CD4-positive, alpha-beta T cell (primary cell): ENCODE results near the gene METTL9. TPM values are rescaled to one million over a fixed set of nuclear protein-coding genes. Genes with fewer than 3 reads are reported as not detected.
"Not testable (repeated sequence)": the region's sequence is repeated elsewhere in the genome, so short reads cannot be mapped to it uniquely, and the experiment has no call there.

ENCODE experiments used
- ATAC-seq: fragments of 200-7000 bp; cut with Tn5 transposase; one replicate; pipeline ENCODE4 v1.10.0; 2022; ENCODE audit warnings: mild to moderate bottlenecking; ENCODE audit not compliant: poor library complexity
- CTCF ChIA-PET: fragments of 350-600 bp; sonication (Branson Sonifier 250); formaldehyde crosslinking; loops from one replicate; lab custom pipeline; 2021; ENCODE audit warnings: antibody characterized with exemption, inconsistent platforms; lab: Charles Lee
- POLR2A ChIA-PET: fragments of 350-600 bp; sonication (Branson Sonifier 250); formaldehyde crosslinking; loops from one replicate; lab custom pipeline; 2021; ENCODE audit warnings: antibody characterized with exemption, inconsistent platforms; lab: Charles Lee
- DNase-seq, 14 experiments: peaks; one replicate each; pipeline ENCODE4 v3.0.0-alpha.2; 2013 to 2020; ENCODE audit warnings: mixed read lengths in 2 of 14
- H3K27ac ChIP-seq, 2 donors: one replicate each; pipeline versions ENCODE4 v1.5.1 to v1.7.0; 2013; ENCODE audit warnings: low read length in 2 of 2, low read depth in 1 of 2, mild to moderate bottlenecking in 1 of 2
- H3K27me3 ChIP-seq, 2 experiments: 1 replicate in 1 of 2; 2 replicates in 1 of 2; pipeline versions ENCODE4 v1.6.1 to v1.7.0; 2013; ENCODE audit warnings: low read length in 2 of 2, control low read depth in 1 of 2, mild to moderate bottlenecking in 1 of 2, moderate library complexity in 1 of 2; ENCODE audit not compliant: insufficient read depth in 2 of 2, control insufficient read depth in 1 of 2
- H3K36me3 ChIP-seq: one replicate; pipeline ENCODE4 v1.6.1; 2013; ENCODE audit warnings: low read length, control low read depth; ENCODE audit not compliant: insufficient read depth
- H3K4me1 ChIP-seq: one replicate; pipeline ENCODE4 v1.6.1; 2013; ENCODE audit warnings: low read length, control low read depth; ENCODE audit not compliant: insufficient read depth
- H3K4me3 ChIP-seq: one replicate; pipeline ENCODE4 v1.5.1; 2013; ENCODE audit warnings: mild to moderate bottlenecking, low read length, moderate library complexity
- H3K9me3 ChIP-seq, 2 experiments: 1 replicate in 1 of 2; 2 replicates in 1 of 2; pipeline versions ENCODE4 v1.6.1 to v1.7.0; 2013; ENCODE audit warnings: low read length in 2 of 2, mild to moderate bottlenecking in 2 of 2, control low read depth in 1 of 2, moderate library complexity in 1 of 2; ENCODE audit not compliant: control insufficient read depth in 1 of 2, insufficient read depth in 1 of 2
- H3K27ac Mint-ChIP-seq: one replicate; pipeline ENCODE4 v1.8.0; 2020; ENCODE audit warnings: mixed read lengths
- H3K27me3 Mint-ChIP-seq: one replicate; pipeline ENCODE4 v1.8.0; 2021; ENCODE audit warnings: mixed read lengths
- H3K36me3 Mint-ChIP-seq: one replicate; pipeline ENCODE4 v1.8.0; 2021; ENCODE audit warnings: low read depth, mixed read lengths
- H3K4me1 Mint-ChIP-seq: one replicate; pipeline ENCODE4 v1.8.0; 2021; ENCODE audit warnings: low read depth, mixed read lengths
- H3K4me3 Mint-ChIP-seq: one replicate; pipeline ENCODE4 v1.8.0; 2020; ENCODE audit warnings: mild to moderate bottlenecking, mixed read lengths
- H3K9me3 Mint-ChIP-seq: one replicate; pipeline ENCODE4 v1.8.0; 2020; ENCODE audit warnings: mixed read lengths
- intact Hi-C, 2 experiments: fragments of 100-400 bp; cut with DNase I in 1 of 2; cut with micrococcal nuclease in 1 of 2; formaldehyde crosslinking; loops; one replicate each; pipeline versions ENCODE4 v1.15.1 to v1.9.0; 2023 to 2025; cut with DNase I, micrococcal nuclease
- total RNA-seq, 174 experiments: library from RNA in 2 of 174; stranded (reverse) in 2 of 174; gene quantifications; one replicate each; pipeline ENCODE4 v1.2.3 and lab custom pipeline; 2021 to 2026
- TF ChIP-seq, protein P1 (sequence below): fragments of 200-600 bp; IDR thresholded peaks from one replicate; pipeline ENCODE4 v1.8.0; 2022; ENCODE audit warnings: antibody characterized with exemption, mild to moderate bottlenecking

METTL9 gene
- total RNA-seq, 2 experiments from 2014 or later: 78.4 to 86.7 TPM

DNA sequence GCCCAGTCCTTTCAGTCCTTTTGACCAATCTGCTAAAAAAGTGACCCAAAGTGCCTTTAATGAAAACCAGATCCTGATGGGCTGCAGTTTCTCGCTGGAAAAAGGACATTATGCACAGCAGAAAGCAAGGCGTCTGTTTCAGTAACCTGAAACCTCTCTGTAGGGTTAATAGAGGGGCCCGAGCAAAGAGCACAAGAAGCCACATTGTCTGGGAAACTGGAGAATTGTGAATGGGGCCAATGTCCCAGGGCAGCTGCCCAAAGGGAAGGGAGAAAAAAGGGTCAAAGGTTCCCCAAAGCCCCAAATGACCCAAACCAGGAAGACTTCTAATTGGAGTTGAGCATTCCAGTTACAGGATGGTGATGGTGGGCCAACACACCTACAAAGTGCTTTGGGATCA, 67.4 kb downstream of the METTL9 start:
- H3K27ac ChIP-seq: no peak overlapping the region
- Mint-ChIP-seq H3K27ac (no peak overlapping the region), H3K27me3 (peaks cover 4% of the 10 kb centered on the region), H3K9me3 (no peaks in the 10 kb centered on the region), H3K36me3 (no peaks in the 10 kb centered on the region), H3K4me1 (peaks cover 19% of the 10 kb centered on the region), H3K4me3 (no peak overlapping the region)
- ATAC-seq: no peak
- CTCF ChIA-PET: interaction anchor here (0.6 to 4.6 kb wide), 2 partner anchors 10 to 82 kb away, joined by 3 to 18 read pairs; no protein-coding TSS in a partner anchor
- no peaks in the 10 kb centered on the region for H3K9me3 ChIP-seq
- no peak overlapping the region for H3K4me3 ChIP-seq
- H3K27me3 ChIP-seq: peaks cover 0 to 4% of the 10 kb centered on the region in 2 experiments
- H3K4me1 ChIP-seq: peaks cover 10% of the 10 kb centered on the region
- intact Hi-C loops: no loop called here
- no peak for DNase-seq
- POLR2A ChIA-PET: no interaction called here
- TF ChIP-seq, protein P1, sequence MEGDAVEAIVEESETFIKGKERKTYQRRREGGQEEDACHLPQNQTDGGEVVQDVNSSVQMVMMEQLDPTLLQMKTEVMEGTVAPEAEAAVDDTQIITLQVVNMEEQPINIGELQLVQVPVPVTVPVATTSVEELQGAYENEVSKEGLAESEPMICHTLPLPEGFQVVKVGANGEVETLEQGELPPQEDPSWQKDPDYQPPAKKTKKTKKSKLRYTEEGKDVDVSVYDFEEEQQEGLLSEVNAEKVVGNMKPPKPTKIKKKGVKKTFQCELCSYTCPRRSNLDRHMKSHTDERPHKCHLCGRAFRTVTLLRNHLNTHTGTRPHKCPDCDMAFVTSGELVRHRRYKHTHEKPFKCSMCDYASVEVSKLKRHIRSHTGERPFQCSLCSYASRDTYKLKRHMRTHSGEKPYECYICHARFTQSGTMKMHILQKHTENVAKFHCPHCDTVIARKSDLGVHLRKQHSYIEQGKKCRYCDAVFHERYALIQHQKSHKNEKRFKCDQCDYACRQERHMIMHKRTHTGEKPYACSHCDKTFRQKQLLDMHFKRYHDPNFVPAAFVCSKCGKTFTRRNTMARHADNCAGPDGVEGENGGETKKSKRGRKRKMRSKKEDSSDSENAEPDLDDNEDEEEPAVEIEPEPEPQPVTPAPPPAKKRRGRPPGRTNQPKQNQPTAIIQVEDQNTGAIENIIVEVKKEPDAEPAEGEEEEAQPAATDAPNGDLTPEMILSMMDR: no peak
- no peaks in the 10 kb centered on the region for H3K36me3 ChIP-seq

DNA sequence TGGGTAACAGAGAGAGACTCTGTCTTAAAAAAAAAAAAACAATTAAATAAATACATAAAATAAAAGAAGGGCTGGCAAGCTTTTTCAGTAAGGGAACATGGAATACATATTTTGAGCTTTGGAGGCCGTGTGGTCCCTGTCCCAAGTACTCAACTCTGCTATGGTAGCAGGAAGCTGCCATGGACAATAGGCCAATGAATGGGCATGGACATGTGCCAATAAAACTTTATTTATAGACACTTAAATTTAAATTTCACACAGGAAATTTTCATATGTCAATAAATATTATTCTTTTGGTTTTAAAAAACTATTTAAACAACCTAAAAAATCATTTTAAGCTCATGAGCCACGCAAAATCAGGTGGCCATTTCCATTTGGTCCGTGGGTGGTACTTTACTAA, 68.2 kb downstream of the METTL9 start:
- ChIA-PET CTCF (interaction anchor here (4.6 kb wide), 1 partner anchor 10 kb away, joined by 18 read pairs; no protein-coding TSS in a partner anchor), POLR2A (no interaction called here)
- intact Hi-C loops: no loop called here
- Mint-ChIP-seq H3K4me3 (no peak overlapping the region), H3K27me3 (peaks cover 4% of the 10 kb centered on the region), H3K36me3 (no peaks in the 10 kb centered on the region), H3K4me1 (peaks cover 14% of the 10 kb centered on the region), H3K9me3 (no peaks in the 10 kb centered on the region), H3K27ac (no peak overlapping the region)
- DNase-seq (no peak), ATAC-seq (no peak)
- Histone ChIP-seq H3K27me3 (peaks cover 0 to 4% of the 10 kb centered on the region in 2 experiments), H3K36me3 (no peaks in the 10 kb centered on the region), H3K4me3 (no peak overlapping the region), H3K27ac (no peak overlapping the region), H3K9me3 (no peaks in the 10 kb centered on the region), H3K4me1 (peaks cover 10% of the 10 kb centered on the region)
- TF ChIP-seq, protein P1: no peak

DNA sequence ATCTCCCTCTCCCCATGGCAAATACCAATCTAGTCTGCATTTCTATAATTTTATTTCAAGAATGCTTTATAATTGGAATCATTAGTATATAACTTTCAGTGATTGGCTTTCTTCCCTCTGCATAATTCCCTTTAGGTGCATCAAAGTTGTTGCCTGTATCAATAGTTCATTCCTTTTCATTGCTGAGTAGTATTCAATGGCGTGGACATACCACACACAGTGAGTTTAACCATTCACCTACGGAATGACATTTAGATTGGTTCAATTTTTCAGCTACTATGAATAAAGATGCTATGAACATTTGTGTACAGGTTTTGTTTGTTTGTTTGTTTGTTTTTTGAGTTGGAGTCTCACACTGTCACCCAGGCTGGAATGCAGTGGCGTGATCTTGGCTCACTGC, 74.1 kb downstream of the METTL9 start:
- POLR2A ChIA-PET: no interaction called here
- TF ChIP-seq, protein P1: no peak

DNA sequence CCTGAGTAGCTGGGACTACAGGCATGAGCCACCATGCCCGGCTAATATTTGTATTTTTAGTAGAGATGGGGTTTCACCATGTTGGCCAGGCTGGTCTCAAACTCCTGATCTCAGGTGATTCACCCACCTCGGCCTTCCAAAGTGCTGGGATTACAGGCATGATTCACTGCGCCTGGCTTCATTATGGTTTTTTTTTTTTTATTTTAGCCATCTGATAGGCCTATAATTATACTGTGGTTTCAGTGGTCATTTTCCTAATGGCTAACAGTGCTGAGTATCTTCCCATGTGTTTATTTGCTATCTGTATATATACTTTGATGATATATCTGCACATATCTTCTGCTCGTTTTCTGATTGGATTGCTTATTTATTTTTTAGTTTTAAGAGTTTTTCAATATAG, 75.1 kb downstream of the METTL9 start:
- not testable (repeated sequence) for H3K4me1 ChIP-seq

More for the DNA sequence above, 74.1 kb downstream of the METTL9 start:
- intact Hi-C loops: no loop called here
- H3K27ac Mint-ChIP-seq: no peak overlapping the region
- H3K4me1 Mint-ChIP-seq: no peaks in the 10 kb centered on the region
- H3K9me3 ChIP-seq: no peaks in the 10 kb centered on the region
- H3K4me3 Mint-ChIP-seq: no peak overlapping the region
- ATAC-seq: no peak
- no peaks in the 10 kb centered on the region for H3K4me1 ChIP-seq
- H3K9me3 Mint-ChIP-seq: peaks cover 4% of the 10 kb centered on the region
- H3K27me3 Mint-ChIP-seq: peaks cover 4% of the 10 kb centered on the region
- no peak for DNase-seq
- no peaks in the 10 kb centered on the region for H3K36me3 Mint-ChIP-seq
- no peaks in the 10 kb centered on the region for H3K27me3 ChIP-seq
- no peaks in the 10 kb centered on the region for H3K36me3 ChIP-seq
- CTCF ChIA-PET: interaction anchor here (1.6 kb wide), 1 partner anchor 16 kb away, joined by 5 read pairs; no protein-coding TSS in a partner anchor
- H3K27ac ChIP-seq: no peak overlapping the region
- no peak overlapping the region for H3K4me3 ChIP-seq

DNA sequence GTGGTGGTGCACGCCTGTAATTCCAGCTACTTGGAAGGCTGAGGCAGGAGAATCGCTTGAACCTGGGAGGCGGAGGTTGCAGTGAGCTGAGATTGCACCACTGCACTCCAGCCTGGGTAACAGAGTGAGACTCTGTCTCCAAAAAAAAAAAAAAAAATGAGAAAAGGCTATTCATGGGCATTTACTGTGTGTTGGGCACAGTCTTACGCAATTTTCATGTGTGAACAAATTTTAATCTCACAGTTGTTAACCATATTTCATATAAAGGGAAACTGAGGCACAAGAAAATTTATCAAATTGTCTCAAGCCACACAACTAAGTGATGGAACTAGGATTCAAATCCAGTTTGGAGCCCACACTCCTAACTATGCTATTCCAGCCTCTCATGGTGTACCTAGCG, 81.3 kb downstream of the METTL9 start:
- H3K4me1 Mint-ChIP-seq, H3K4me3 ChIP-seq, CTCF ChIA-PET, H3K9me3 ChIP-seq, ATAC-seq, H3K9me3 Mint-ChIP-seq, H3K36me3 ChIP-seq, intact Hi-C loops, DNase-seq, H3K4me3 Mint-ChIP-seq, H3K27ac ChIP-seq, H3K4me1 ChIP-seq, H3K36me3 Mint-ChIP-seq, POLR2A ChIA-PET, H3K27ac Mint-ChIP-seq, H3K27me3 ChIP-seq: not testable (repeated sequence)
- peaks cover 15% of the 10 kb centered on the region for H3K27me3 Mint-ChIP-seq

More for the DNA sequence above, 75.1 kb downstream of the METTL9 start:
- H3K27ac Mint-ChIP-seq, H3K36me3 Mint-ChIP-seq, POLR2A ChIA-PET, ATAC-seq, H3K36me3 ChIP-seq, CTCF ChIA-PET, H3K9me3 Mint-ChIP-seq, H3K4me3 ChIP-seq, intact Hi-C loops, H3K27ac ChIP-seq, H3K4me1 Mint-ChIP-seq, H3K9me3 ChIP-seq, H3K27me3 Mint-ChIP-seq, H3K4me3 Mint-ChIP-seq, DNase-seq, H3K27me3 ChIP-seq: not testable (repeated sequence)
